ENCODE results near the gene RDH16. TPM values are rescaled to one million over a fixed set of nuclear protein-coding genes. Genes with fewer than 3 reads are reported as not detected.

Gene RDH16
- total RNA-seq, result 0.14 TPM in 1 of 2 replicates, not detected in the other

GRCh38 chr12:56957229-56958052 lies at the start of gene RDH16:
TSS of gene RDH16 (minus strand) at chr12:56957608. CDS start at chr12:56957462, 146 bp downstream.

GRCh38 chr12:57005980-57006808 lies 48.8 kb upstream of the RDH16 start, which contains the start of gene ZBTB39:
TSS of gene ZBTB39 (minus strand) at chr12:57006546. CDS start at chr12:57004917, 1,629 bp downstream.

GRCh38 chr12:56933826-56934625 lies 23.4 kb downstream of the RDH16 start, which contains the start of gene SDR9C7:
TSS of gene SDR9C7 (minus strand) at chr12:56934408. CDS start at chr12:56934261, 147 bp downstream.

Other genes with a start within 250 kb of the RDH16 start
- 586 and 1,010 TPM in 2 replicates for gene NACA, start 232.3 kb downstream of the RDH16 start, total RNA-seq
- 1.3 and 19.2 TPM in 2 replicates for gene PRIM1, start 205.3 kb downstream of the RDH16 start, total RNA-seq
- 1.0 and 4.4 TPM in 2 replicates for gene HSD17B6, start 194.3 kb downstream of the RDH16 start, total RNA-seq
- not detected in 2 replicates for gene SDR9C7, start 23.2 kb downstream of the RDH16 start, total RNA-seq
- gene ZBTB39, start 48.9 kb upstream of the RDH16 start, total RNA-seq, result 7.2 and 9.0 TPM in 2 replicates
- gene TAC3, start 58.9 kb upstream of the RDH16 start, total RNA-seq, result not detected in 2 replicates
- not detected in 2 replicates for gene MYO1A, start 92.5 kb upstream of the RDH16 start, total RNA-seq
- gene NEMP1, start 121.2 kb upstream of the RDH16 start, total RNA-seq, result 4.6 and 21.5 TPM in 2 replicates
- 30.2 and 62.3 TPM in 2 replicates for gene NAB2, start 131.5 kb upstream of the RDH16 start, total RNA-seq
- gene STAT6, start 153.8 kb upstream of the RDH16 start, total RNA-seq, result 79.9 and 83.4 TPM in 2 replicates
- gene LRP1, start 170.9 kb upstream of the RDH16 start, total RNA-seq, result 257 and 464 TPM in 2 replicates
- not detected in 2 replicates for gene LRP1-AS, start 190.0 kb upstream of the RDH16 start, total RNA-seq

Measured in placental pericyte (primary cell).